Measurements from ENCODE around the gene GET4.

GRCh38 chr7:849781-850180 lies 26.6 kb upstream of the GET4 start:
- no peak for TF ChIP-seq CTCF (conservative IDR thresholded peaks at IDR 0.05; ENCODE audit: low read depth, low read length)
- no peak for TF ChIP-seq EZH2 (IDR thresholded peaks at IDR 0.05; ENCODE audit: low read length, unreplicated experiment)
